ENCODE measurements around the gene PAM16.

Gene PAM16

GRCh38 chr16:4295581-4295980 is 55.5 kb downstream of the PAM16 start:
- DNase-seq: no peak

GRCh38 chr16:4293822-4294457 is 57.2 kb downstream of the PAM16 start:
- DNase-seq: no peak

GRCh38 chr16:4293181-4293716 is 57.9 kb downstream of the PAM16 start:
- DNase-seq: no peak

GRCh38 chr16:4291699-4292098 is 59.4 kb downstream of the PAM16 start:
- DNase-seq: no peak
